Measurements from ENCODE around the gene LGALSL. TPM values are rescaled to one million over a fixed set of nuclear protein-coding genes. Genes with fewer than 3 reads are reported as not detected.

Gene LGALSL
- total RNA-seq, 1 donor = 3.6 TPM

DNA sequence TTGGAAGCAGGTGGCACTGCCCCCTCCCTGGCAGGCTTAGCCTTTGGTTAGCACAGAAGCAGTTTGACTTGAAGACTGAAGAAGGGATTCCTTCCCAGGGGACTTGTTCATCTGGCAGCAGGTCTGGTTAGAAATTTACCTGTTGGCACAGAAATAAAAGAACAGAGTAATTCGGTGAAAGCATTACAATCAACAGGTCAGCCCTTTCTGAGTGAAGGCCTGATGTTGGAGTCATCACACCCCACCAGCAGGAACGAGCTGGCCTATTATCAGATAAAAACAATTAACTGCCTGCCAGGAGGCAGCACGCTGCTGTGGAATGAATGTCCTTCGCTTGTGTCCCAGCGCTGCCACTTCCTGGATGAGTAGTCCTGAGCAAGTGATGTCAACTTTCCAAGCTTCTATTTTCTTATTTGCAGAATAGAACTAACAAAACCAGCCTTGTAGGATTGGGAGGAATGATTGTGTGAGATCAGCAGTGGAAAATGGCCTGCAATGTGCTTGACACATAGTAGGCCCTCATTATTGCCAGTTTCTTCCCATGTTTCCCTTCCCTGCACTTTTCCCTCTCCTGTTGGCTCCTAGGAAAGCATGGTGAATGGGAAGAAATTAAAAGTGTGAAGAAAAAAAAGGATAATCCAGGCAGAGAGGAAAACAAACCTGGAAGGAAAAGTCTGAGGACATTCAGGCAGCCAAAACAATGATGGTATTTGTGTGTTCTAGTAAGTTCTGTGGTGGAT, 29.0 kb downstream of the LGALSL start:
- H3K4me3 ChIP-seq (ENCODE audit: insufficient read depth, low read length) = no peak overlapping the region
- TF ChIP-seq, protein P1, sequence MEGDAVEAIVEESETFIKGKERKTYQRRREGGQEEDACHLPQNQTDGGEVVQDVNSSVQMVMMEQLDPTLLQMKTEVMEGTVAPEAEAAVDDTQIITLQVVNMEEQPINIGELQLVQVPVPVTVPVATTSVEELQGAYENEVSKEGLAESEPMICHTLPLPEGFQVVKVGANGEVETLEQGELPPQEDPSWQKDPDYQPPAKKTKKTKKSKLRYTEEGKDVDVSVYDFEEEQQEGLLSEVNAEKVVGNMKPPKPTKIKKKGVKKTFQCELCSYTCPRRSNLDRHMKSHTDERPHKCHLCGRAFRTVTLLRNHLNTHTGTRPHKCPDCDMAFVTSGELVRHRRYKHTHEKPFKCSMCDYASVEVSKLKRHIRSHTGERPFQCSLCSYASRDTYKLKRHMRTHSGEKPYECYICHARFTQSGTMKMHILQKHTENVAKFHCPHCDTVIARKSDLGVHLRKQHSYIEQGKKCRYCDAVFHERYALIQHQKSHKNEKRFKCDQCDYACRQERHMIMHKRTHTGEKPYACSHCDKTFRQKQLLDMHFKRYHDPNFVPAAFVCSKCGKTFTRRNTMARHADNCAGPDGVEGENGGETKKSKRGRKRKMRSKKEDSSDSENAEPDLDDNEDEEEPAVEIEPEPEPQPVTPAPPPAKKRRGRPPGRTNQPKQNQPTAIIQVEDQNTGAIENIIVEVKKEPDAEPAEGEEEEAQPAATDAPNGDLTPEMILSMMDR (IDR thresholded peaks at IDR 0.05; ENCODE audit: extremely low read depth, low read depth, low read length) = no peak
- H4K20me1 ChIP-seq (ENCODE audit: insufficient read depth, low read length) = no peaks in the 10 kb centered on the region
- no peaks in the 10 kb centered on the region for H3K36me3 ChIP-seq (ENCODE audit: insufficient read depth, low read length)
- no peaks in the 10 kb centered on the region for H3K79me2 ChIP-seq (ENCODE audit: insufficient read depth, low read length)
- no peak overlapping the region for H2AFZ ChIP-seq (ENCODE audit: low read length)
- no peak for DNase-seq (ENCODE audit: insufficient read length, low spot score, missing footprints)
- no peaks in the 10 kb centered on the region for H3K4me1 ChIP-seq (ENCODE audit: insufficient read depth, low read length)
- H3K27ac ChIP-seq (ENCODE audit: low read depth, low read length) = no peak overlapping the region
- H3K4me2 ChIP-seq (ENCODE audit: insufficient read depth, low read length) = no peak overlapping the region
- no peaks in the 10 kb centered on the region for H3K9me3 ChIP-seq (ENCODE audit: low read depth, low read length)
- H3K27me3 ChIP-seq (ENCODE audit: insufficient read depth, low read length) = peaks cover 40% of the 10 kb centered on the region

DNA sequence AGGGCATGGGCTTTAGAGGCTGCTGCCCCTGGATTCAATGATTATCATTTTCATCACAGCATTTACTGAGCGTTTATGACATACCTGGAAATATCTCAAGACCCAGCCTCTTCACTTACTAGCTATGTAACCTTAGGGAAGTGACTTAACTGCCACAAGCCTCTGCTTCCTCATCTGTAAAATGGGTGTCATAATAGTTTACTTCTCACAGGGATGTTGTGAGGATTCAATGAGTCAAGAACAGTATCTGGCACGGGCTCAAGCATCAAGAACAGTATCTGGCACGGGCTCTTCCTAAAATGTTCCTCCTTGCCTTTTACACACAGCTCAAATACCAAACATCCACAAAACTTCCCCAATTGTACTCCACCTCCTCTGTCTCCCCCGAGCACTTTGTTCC, 31.4 kb downstream of the LGALSL start:
- DNase-seq (ENCODE audit: insufficient read length, low spot score, missing footprints) = no peak
- no peak overlapping the region for H3K4me2 ChIP-seq (ENCODE audit: insufficient read depth, low read length)
- H3K4me3 ChIP-seq (ENCODE audit: insufficient read depth, low read length) = no peak overlapping the region
- no peaks in the 10 kb centered on the region for H4K20me1 ChIP-seq (ENCODE audit: insufficient read depth, low read length)
- H3K27ac ChIP-seq (ENCODE audit: low read depth, low read length) = no peak overlapping the region
- H3K4me1 ChIP-seq (ENCODE audit: insufficient read depth, low read length) = no peaks in the 10 kb centered on the region
- TF ChIP-seq, protein P1 (IDR thresholded peaks at IDR 0.05; ENCODE audit: extremely low read depth, low read depth, low read length) = no peak
- peaks cover 29% of the 10 kb centered on the region for H3K27me3 ChIP-seq (ENCODE audit: insufficient read depth, low read length)
- H2AFZ ChIP-seq (ENCODE audit: low read length) = no peak overlapping the region
- no peaks in the 10 kb centered on the region for H3K79me2 ChIP-seq (ENCODE audit: insufficient read depth, low read length)
- no peaks in the 10 kb centered on the region for H3K36me3 ChIP-seq (ENCODE audit: insufficient read depth, low read length)
- H3K9me3 ChIP-seq (ENCODE audit: low read depth, low read length) = no peaks in the 10 kb centered on the region

DNA sequence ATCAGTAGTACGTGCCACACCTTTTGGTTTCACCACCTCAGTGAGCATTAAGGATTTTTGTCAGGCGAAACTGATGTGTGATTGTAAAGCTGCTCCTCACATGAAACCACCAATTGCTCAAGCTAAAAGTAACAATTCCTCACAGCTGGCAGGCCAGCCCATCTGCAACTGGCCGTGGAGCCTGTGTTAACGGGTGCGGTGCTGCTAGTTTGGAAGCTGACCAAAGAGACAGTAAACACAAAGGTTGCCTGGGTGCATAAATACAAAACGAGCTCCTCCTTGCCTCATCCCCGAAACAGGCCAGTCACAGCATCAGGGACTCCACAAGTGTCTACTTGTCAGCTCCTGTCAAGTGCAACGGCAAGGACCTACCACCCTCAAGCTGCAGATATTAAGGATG, 32.0 kb downstream of the LGALSL start:
- Histone ChIP-seq H3K27me3 (ENCODE audit: insufficient read depth, low read length) (peaks cover 29% of the 10 kb centered on the region), H3K36me3 (ENCODE audit: insufficient read depth, low read length) (no peaks in the 10 kb centered on the region), H3K9me3 (ENCODE audit: low read depth, low read length) (no peaks in the 10 kb centered on the region), H3K4me2 (ENCODE audit: insufficient read depth, low read length) (no peak overlapping the region), H3K4me3 (ENCODE audit: insufficient read depth, low read length) (no peak overlapping the region), H4K20me1 (ENCODE audit: insufficient read depth, low read length) (no peaks in the 10 kb centered on the region), H2AFZ (ENCODE audit: low read length) (no peak overlapping the region), H3K79me2 (ENCODE audit: insufficient read depth, low read length) (no peaks in the 10 kb centered on the region), H3K4me1 (ENCODE audit: insufficient read depth, low read length) (no peaks in the 10 kb centered on the region), H3K27ac (ENCODE audit: low read depth, low read length) (no peak overlapping the region)
- no peak for DNase-seq (ENCODE audit: insufficient read length, low spot score, missing footprints)
- TF ChIP-seq, protein P1 (IDR thresholded peaks at IDR 0.05; ENCODE audit: extremely low read depth, low read depth, low read length) = no peak

DNA sequence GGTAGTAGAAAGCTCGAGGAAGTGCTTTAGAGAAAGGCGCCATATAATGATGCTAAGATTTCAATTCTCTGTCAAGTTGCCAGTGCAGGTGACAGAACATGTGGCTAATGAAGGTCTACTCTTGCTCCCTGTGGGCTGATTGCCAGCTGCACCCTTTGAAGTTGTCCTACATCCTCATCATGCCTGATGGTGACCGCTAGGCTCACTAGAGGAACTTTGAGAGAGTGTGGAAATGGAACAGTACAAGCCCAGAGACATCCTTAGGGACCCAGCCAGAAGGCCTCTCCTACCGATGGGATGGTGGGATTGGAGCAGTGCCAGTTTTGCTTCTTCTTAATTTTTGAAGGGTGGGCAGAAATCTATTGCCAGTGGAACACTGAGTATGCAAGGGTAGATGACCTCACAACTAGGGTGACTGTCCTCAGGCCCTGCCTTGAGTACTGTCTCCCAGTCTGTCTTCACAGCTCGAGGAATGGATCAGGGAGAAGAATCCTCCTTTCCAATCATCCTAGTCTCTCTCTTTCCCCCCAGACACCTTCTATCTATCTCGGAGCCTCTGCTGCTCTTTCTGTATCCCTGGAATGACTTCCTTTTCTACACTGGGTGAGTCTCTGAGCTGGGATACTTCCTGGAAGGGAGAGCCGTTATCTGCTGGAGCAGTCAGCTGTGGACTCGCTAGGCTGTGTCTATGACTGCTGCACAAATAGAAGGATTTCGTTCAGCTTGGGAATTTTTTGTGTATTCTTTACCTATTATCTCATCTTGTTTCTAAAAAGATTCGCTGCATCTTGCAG, 33.5 kb downstream of the LGALSL start:
- Histone ChIP-seq H3K4me3 (ENCODE audit: insufficient read depth, low read length) (no peak overlapping the region), H3K9me3 (ENCODE audit: low read depth, low read length) (no peaks in the 10 kb centered on the region), H3K27ac (ENCODE audit: low read depth, low read length) (no peak overlapping the region), H3K4me1 (ENCODE audit: insufficient read depth, low read length) (no peaks in the 10 kb centered on the region), H2AFZ (ENCODE audit: low read length) (no peak overlapping the region), H3K27me3 (ENCODE audit: insufficient read depth, low read length) (peaks cover 29% of the 10 kb centered on the region), H3K4me2 (ENCODE audit: insufficient read depth, low read length) (no peak overlapping the region), H3K79me2 (ENCODE audit: insufficient read depth, low read length) (no peaks in the 10 kb centered on the region), H4K20me1 (ENCODE audit: insufficient read depth, low read length) (no peaks in the 10 kb centered on the region), H3K36me3 (ENCODE audit: insufficient read depth, low read length) (no peaks in the 10 kb centered on the region)
- TF ChIP-seq, protein P1 (IDR thresholded peaks at IDR 0.05; ENCODE audit: extremely low read depth, low read depth, low read length) = no peak
- DNase-seq (ENCODE audit: insufficient read length, low spot score, missing footprints) = no peak

Measured in osteoblast (primary cell).